Measurements from ENCODE around the gene ANKH.

The ANKH gene

GRCh38 chr5:14873093-14873492 lies 1.5 kb upstream of the ANKH start:
- Histone ChIP-seq H3K4me2 (peak overlapping the region; percentile 97), H3K36me3 (ENCODE audit: insufficient read depth) (no peaks in the 10 kb centered on the region), H3K27me3 (ENCODE audit: insufficient read depth, low read depth) (no peaks in the 10 kb centered on the region), H3K27ac (no peak overlapping the region), H4K20me1 (ENCODE audit: insufficient read depth) (no peaks in the 10 kb centered on the region), H3K79me2 (ENCODE audit: insufficient read depth, low read depth) (peaks cover 19% of the 10 kb centered on the region; the same call in 1 of the 2 replicates), H3K4me3 (IDR thresholded peaks at IDR 0.05; ENCODE audit: insufficient read depth, low read depth, low read length) (no peak overlapping the region), H2AFZ (ENCODE audit: low read depth) (peak overlapping the region; percentile 84; the same call in 1 of the 2 replicates), H3K4me1 (ENCODE audit: low read depth, poor library complexity, severe bottlenecking) (peaks cover 22% of the 10 kb centered on the region), H3K9ac (no peak overlapping the region; the same call in 1 of the 2 replicates)
- TF ChIP-seq CTCF (conservative IDR thresholded peaks at IDR 0.05; ENCODE audit: low read depth, low read length): no peak

DNA sequence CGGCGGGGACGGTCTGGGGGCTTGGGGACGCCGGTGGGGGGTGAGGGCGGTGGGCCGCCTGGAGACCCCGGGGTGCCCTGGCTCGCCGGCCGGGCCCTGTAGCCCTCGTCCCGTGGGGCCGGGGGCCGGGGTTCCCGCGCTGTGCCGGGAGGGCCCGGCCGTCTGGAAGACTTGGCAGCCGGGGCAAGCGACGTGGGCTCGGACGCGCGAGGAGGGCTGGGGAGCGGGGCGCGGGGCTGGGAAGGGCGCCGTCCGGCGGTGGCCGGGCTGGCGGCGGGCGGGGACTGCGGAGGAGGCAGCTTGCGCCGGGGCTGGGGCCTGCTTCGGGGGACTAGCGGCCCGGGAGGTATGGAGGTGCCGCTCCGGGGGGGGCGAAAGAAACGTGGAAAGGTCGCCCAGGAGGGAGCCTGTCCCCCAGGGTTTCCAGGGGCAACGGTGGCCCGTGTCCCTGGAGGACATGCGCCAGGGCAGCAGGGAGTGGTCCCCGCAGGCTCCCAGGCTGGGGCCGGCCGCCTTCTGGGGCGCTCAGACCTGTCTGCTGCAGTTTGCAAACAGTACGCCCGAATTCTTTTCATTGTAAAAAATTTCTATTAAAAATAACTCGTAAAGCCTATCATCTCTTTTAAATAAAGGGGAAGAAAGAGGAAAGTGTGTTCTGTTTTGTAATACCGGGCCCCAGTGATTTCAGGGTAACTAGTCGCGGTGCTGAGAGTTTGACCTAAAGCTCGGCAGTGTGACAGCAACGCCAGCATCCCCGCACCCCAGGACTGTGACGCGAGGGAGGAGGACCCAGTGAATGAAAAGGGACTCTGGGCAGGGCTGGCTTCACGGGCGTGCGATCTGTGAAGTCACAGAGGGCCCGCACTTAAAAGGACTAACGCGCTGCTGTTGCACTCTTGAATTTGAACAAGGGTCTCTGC lies 752 bp upstream of the ANKH start:
- Histone ChIP-seq H3K9ac (peak overlapping the region; percentile 73), H3K27me3 (ENCODE audit: insufficient read depth, low read depth) (no peaks in the 10 kb centered on the region), H4K20me1 (ENCODE audit: insufficient read depth) (no peaks in the 10 kb centered on the region)

GRCh38 chr5:14870337-14871213 lies 1.0 kb downstream of the ANKH start:
- H2AFZ ChIP-seq (ENCODE audit: low read depth): peak overlapping the region; percentile 73
- no peak for TF ChIP-seq CTCF (conservative IDR thresholded peaks at IDR 0.05; ENCODE audit: low read depth, low read length)
- H3K4me3 ChIP-seq (IDR thresholded peaks at IDR 0.05; ENCODE audit: insufficient read depth, low read depth, low read length): no peak overlapping the region
- H3K36me3 ChIP-seq (ENCODE audit: insufficient read depth): no peaks in the 10 kb centered on the region
- peaks cover 23% of the 10 kb centered on the region; the same call in 1 of the 2 replicates for H3K79me2 ChIP-seq (ENCODE audit: insufficient read depth, low read depth)
- peak overlapping the region; percentile 77; the same call in 1 of the 2 replicates for H3K9ac ChIP-seq
- H3K27me3 ChIP-seq (ENCODE audit: insufficient read depth, low read depth): no peaks in the 10 kb centered on the region
- H3K4me1 ChIP-seq (ENCODE audit: low read depth, poor library complexity, severe bottlenecking): peaks cover 22% of the 10 kb centered on the region
- no peaks in the 10 kb centered on the region for H4K20me1 ChIP-seq (ENCODE audit: insufficient read depth)
- H3K27ac ChIP-seq: peak overlapping the region; percentile 43; the same call in 1 of the 2 replicates
- H3K4me2 ChIP-seq: peak overlapping the region; percentile 90

More for the DNA sequence above, 752 bp upstream of the ANKH start:
- Histone ChIP-seq H3K4me2 (peak overlapping the region; percentile 97), H3K79me2 (ENCODE audit: insufficient read depth, low read depth) (peaks cover 19% of the 10 kb centered on the region; the same call in 1 of the 2 replicates), H2AFZ (ENCODE audit: low read depth) (peak overlapping the region; percentile 84), H3K36me3 (ENCODE audit: insufficient read depth) (no peaks in the 10 kb centered on the region), H3K4me1 (ENCODE audit: low read depth, poor library complexity, severe bottlenecking) (peaks cover 22% of the 10 kb centered on the region), H3K4me3 (IDR thresholded peaks at IDR 0.05; ENCODE audit: insufficient read depth, low read depth, low read length) (no peak overlapping the region), H3K27ac (peak overlapping the region; percentile 31; the same call in 1 of the 2 replicates)
- no peak; the same call in 1 of the 2 replicates for TF ChIP-seq CTCF (conservative IDR thresholded peaks at IDR 0.05; ENCODE audit: low read depth, low read length)

DNA sequence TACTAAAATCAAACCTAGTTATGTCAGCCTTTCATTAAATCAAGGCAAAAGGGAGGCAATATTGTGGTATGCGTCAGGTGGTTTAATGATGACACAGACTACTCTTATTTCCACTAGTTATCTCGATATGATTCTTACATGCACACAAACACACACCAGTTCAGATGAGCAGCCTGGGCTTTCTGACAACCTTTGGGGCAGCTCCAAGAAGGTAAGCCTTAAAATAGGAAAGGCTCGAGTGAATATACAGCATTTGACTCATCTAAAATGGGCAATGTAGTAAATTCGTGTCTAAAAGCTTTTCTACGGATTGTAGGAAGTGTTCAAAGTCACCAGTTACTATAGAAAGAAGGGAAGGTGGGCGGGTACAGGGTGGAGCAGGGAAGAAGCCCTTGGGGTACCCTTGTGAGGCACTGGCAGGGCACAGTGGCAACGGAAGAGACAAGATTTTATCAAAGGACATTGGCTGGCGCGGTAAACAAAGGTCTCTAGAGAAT lies 1.9 kb downstream of the ANKH start:
- H3K4me1 ChIP-seq (ENCODE audit: low read depth, poor library complexity, severe bottlenecking): peaks cover 22% of the 10 kb centered on the region
- H3K79me2 ChIP-seq (ENCODE audit: insufficient read depth, low read depth): peaks cover 26% of the 10 kb centered on the region; the same call in 1 of the 2 replicates
- peak overlapping the region; percentile 90 for H3K4me2 ChIP-seq
- no peak overlapping the region for H2AFZ ChIP-seq (ENCODE audit: low read depth)
- no peaks in the 10 kb centered on the region for H3K36me3 ChIP-seq (ENCODE audit: insufficient read depth)
- TF ChIP-seq CTCF (conservative IDR thresholded peaks at IDR 0.05; ENCODE audit: low read depth, low read length): no peak
- H4K20me1 ChIP-seq (ENCODE audit: insufficient read depth): no peaks in the 10 kb centered on the region
- H3K9ac ChIP-seq: no peak overlapping the region; the same call in 1 of the 2 replicates
- H3K27ac ChIP-seq: no peak overlapping the region
- H3K4me3 ChIP-seq (IDR thresholded peaks at IDR 0.05; ENCODE audit: insufficient read depth, low read depth, low read length): no peak overlapping the region
- no peaks in the 10 kb centered on the region for H3K27me3 ChIP-seq (ENCODE audit: insufficient read depth, low read depth)

Measured in KMS-11 (cell line).